ENCODE measurements around the gene NPAS2.

NPAS2 gene

GRCh38 chr2:100855084-100855483, 35.1 kb downstream of the NPAS2 start:
- no peak for DNase-seq (ENCODE audit: low read depth in 3 of 3)

GRCh38 chr2:100855606-100856005, 35.7 kb downstream of the NPAS2 start:
- no peak for DNase-seq (ENCODE audit: low read depth in 3 of 3)

- DNase-seq (ENCODE audit: low read depth in 3 of 3) = no peak
Observed at GRCh38 chr2:100856732-100857131, 36.8 kb downstream of the NPAS2 start.

GRCh38 chr2:100857341-100857740, 37.4 kb downstream of the NPAS2 start:
- no peak for DNase-seq (ENCODE audit: low read depth in 3 of 3)

- no peak for DNase-seq (ENCODE audit: low read depth in 3 of 3)
Observed at GRCh38 chr2:100857915-100858314, 38.0 kb downstream of the NPAS2 start.

- no peak for DNase-seq (ENCODE audit: low read depth in 3 of 3)
Observed at GRCh38 chr2:100859902-100860301, 40.0 kb downstream of the NPAS2 start.

- DNase-seq (ENCODE audit: low read depth in 3 of 3) = no peak
Observed at GRCh38 chr2:100861340-100861739, 41.4 kb downstream of the NPAS2 start.

GRCh38 chr2:100862081-100862480, 42.1 kb downstream of the NPAS2 start:
- DNase-seq (ENCODE audit: low read depth in 3 of 3) = no peak

- DNase-seq (ENCODE audit: low read depth in 3 of 3) = no peak
Observed at GRCh38 chr2:100865816-100866460, 46.0 kb downstream of the NPAS2 start.

- DNase-seq (ENCODE audit: low read depth in 3 of 3) = no peak
Observed at GRCh38 chr2:100868083-100868482, 48.1 kb downstream of the NPAS2 start.

- DNase-seq (ENCODE audit: low read depth in 3 of 3) = no peak
Observed at GRCh38 chr2:100869120-100869519, 49.2 kb downstream of the NPAS2 start.

- no peak for DNase-seq (ENCODE audit: low read depth in 3 of 3)
Observed at GRCh38 chr2:100870652-100871531, 51.0 kb downstream of the NPAS2 start.

- DNase-seq (ENCODE audit: low read depth in 3 of 3) = no peak
Observed at GRCh38 chr2:100875516-100876230, 55.7 kb downstream of the NPAS2 start.

- DNase-seq (ENCODE audit: low read depth in 3 of 3) = no peak
Observed at GRCh38 chr2:100876231-100876860, 56.4 kb downstream of the NPAS2 start.

GRCh38 chr2:100877555-100877954, 57.6 kb downstream of the NPAS2 start:
- DNase-seq (ENCODE audit: low read depth in 3 of 3) = no peak

- no peak for DNase-seq (ENCODE audit: low read depth in 3 of 3)
Observed at GRCh38 chr2:100878000-100878791, 58.3 kb downstream of the NPAS2 start.

- no peak for DNase-seq (ENCODE audit: low read depth in 3 of 3)
Observed at GRCh38 chr2:100879296-100879695, 59.4 kb downstream of the NPAS2 start.

GRCh38 chr2:100880036-100880435, 60.1 kb downstream of the NPAS2 start:
- DNase-seq (ENCODE audit: low read depth in 3 of 3) = no peak

- DNase-seq (ENCODE audit: low read depth in 3 of 3) = no peak
Observed at GRCh38 chr2:100880730-100881129, 60.8 kb downstream of the NPAS2 start.

GRCh38 chr2:100882645-100883613, 63.0 kb downstream of the NPAS2 start:
- DNase-seq (ENCODE audit: low read depth in 3 of 3) = no peak
